Measurements from ENCODE around the gene PEMT. TPM values are rescaled to one million over a fixed set of nuclear protein-coding genes. Genes with fewer than 3 reads are reported as not detected.

The PEMT gene
- total RNA-seq, 2 experiments from 2014 or later, result 51.7 to 53.2 TPM

GRCh38 chr17:17463821-17464220 is 127.7 kb downstream of the PEMT start:
- H3K27me3 Mint-ChIP-seq, result peaks cover 4% of the 10 kb centered on the region
- intact Hi-C loops (cut with micrococcal nuclease), result no loop called here
- TF ChIP-seq CTCF (IDR thresholded peaks at IDR 0.05), result no peak
- ChIA-PET CTCF (interaction anchor here (0.6 to 1.3 kb wide), 4 partner anchors 23 to 197 kb away, joined by 3 to 5 read pairs (median 3); no protein-coding TSS in a partner anchor), POLR2A (no interaction called here)
- ATAC-seq (no peak), DNase-seq (no peak)
- no peak overlapping the region for H3K4me3 Mint-ChIP-seq
- H3K36me3 Mint-ChIP-seq (ENCODE audit: low read depth), result no peaks in the 10 kb centered on the region
- no peaks in the 10 kb centered on the region for H3K4me1 Mint-ChIP-seq (ENCODE audit: low read depth)
- H3K9me3 Mint-ChIP-seq, result peaks cover 6% of the 10 kb centered on the region
- no peak overlapping the region for H3K27ac Mint-ChIP-seq

GRCh38 chr17:17462048-17462824 is 129.3 kb downstream of the PEMT start:
- Mint-ChIP-seq H3K36me3 (ENCODE audit: low read depth) (no peaks in the 10 kb centered on the region), H3K27me3 (peaks cover 4% of the 10 kb centered on the region), H3K4me1 (ENCODE audit: low read depth) (no peaks in the 10 kb centered on the region), H3K9me3 (peaks cover 6% of the 10 kb centered on the region), H3K4me3 (no peak overlapping the region), H3K27ac (no peak overlapping the region)
- DNase-seq (no peak), ATAC-seq (no peak)
- CTCF ChIA-PET, result interaction anchor here (1.5 to 1.8 kb wide), 2 partner anchors 34 to 180 kb away, joined by 3 to 4 read pairs; partner anchors contain the start of gene RASD1
- intact Hi-C loops (cut with micrococcal nuclease), result no loop called here
- POLR2A ChIA-PET, result no interaction called here
- TF ChIP-seq CTCF (IDR thresholded peaks at IDR 0.05), result no peak

GRCh38 chr17:17460038-17460437 is 131.5 kb downstream of the PEMT start:
- Mint-ChIP-seq H3K27ac (no peak overlapping the region), H3K4me1 (ENCODE audit: low read depth) (no peaks in the 10 kb centered on the region), H3K36me3 (ENCODE audit: low read depth) (no peaks in the 10 kb centered on the region), H3K4me3 (no peak overlapping the region), H3K9me3 (peaks cover 6% of the 10 kb centered on the region), H3K27me3 (peaks cover 4% of the 10 kb centered on the region)
- POLR2A ChIA-PET, result interaction anchor here (0.6 kb wide), 1 partner anchor 60 kb away, joined by 3 read pairs; no protein-coding TSS in a partner anchor
- DNase-seq (no peak), ATAC-seq (no peak)
- CTCF ChIA-PET, result no interaction called here
- intact Hi-C loops (cut with micrococcal nuclease), result no loop called here
- TF ChIP-seq CTCF (IDR thresholded peaks at IDR 0.05), result no peak

- peaks cover 6% of the 10 kb centered on the region for H3K9me3 Mint-ChIP-seq
- ATAC-seq (no peak), DNase-seq (no peak)
- no peak for TF ChIP-seq CTCF (IDR thresholded peaks at IDR 0.05)
- no peaks in the 10 kb centered on the region for H3K27me3 Mint-ChIP-seq
- intact Hi-C loops (cut with micrococcal nuclease), result no loop called here
- ChIA-PET POLR2A (no interaction called here), CTCF (no interaction called here)
- no peaks in the 10 kb centered on the region for H3K4me1 Mint-ChIP-seq (ENCODE audit: low read depth)
- H3K36me3 Mint-ChIP-seq (ENCODE audit: low read depth), result no peaks in the 10 kb centered on the region
- H3K4me3 Mint-ChIP-seq, result no peak overlapping the region
- H3K27ac Mint-ChIP-seq, result no peak overlapping the region
Measured at GRCh38 chr17:17457680-17458079, 133.8 kb downstream of the PEMT start.

GRCh38 chr17:17456251-17456650 is 135.3 kb downstream of the PEMT start:
- ChIA-PET CTCF (interaction anchor here (1.0 to 1.6 kb wide), 3 partner anchors 16 to 41 kb away, joined by 3 to 4 read pairs (median 4); no protein-coding TSS in a partner anchor), POLR2A (no interaction called here)
- TF ChIP-seq CTCF (IDR thresholded peaks at IDR 0.05), result no peak
- Mint-ChIP-seq H3K9me3 (peaks cover 6% of the 10 kb centered on the region), H3K4me3 (no peak overlapping the region), H3K27ac (no peak overlapping the region), H3K36me3 (ENCODE audit: low read depth) (no peaks in the 10 kb centered on the region), H3K4me1 (ENCODE audit: low read depth) (no peaks in the 10 kb centered on the region), H3K27me3 (peaks cover 1% of the 10 kb centered on the region)
- ATAC-seq, result no peak
- intact Hi-C loops (cut with micrococcal nuclease), result no loop called here
- DNase-seq, result no peak
